Kidney (tissue), 14 donors: ENCODE data around the gene ACER1. TPM values are rescaled to one million over a fixed set of nuclear protein-coding genes. Genes with fewer than 3 reads are reported as not detected.

Source experiments
- DNase-seq, 5 donors: peaks; one replicate each; pipeline ENCODE4 v3.0.0-alpha.2; 2013 to 2020
- FAIRE-seq: peaks from 2 replicates; lab custom pipeline; 2012; peaks lifted over from hg19 to GRCh38; lab: Jason Lieb, UNC
- H3K27ac ChIP-seq, 2 donors: one replicate each; pipeline ENCODE4 v1.7.0; 2013; ENCODE audit warnings: low read depth in 2 of 2, low read length in 2 of 2, inconsistent platforms in 1 of 2
- H3K27me3 ChIP-seq: one replicate; pipeline ENCODE4 v1.7.1; 2013; ENCODE audit warnings: low read length, inconsistent platforms; ENCODE audit not compliant: control insufficient read depth, insufficient read depth
- H3K36me3 ChIP-seq, 3 donors: one replicate each; pipeline versions ENCODE4 v1.7.0 to v1.7.1; 2013; ENCODE audit warnings: low read length in 3 of 3, control low read depth in 1 of 3, inconsistent platforms in 1 of 3; ENCODE audit not compliant: insufficient read depth in 3 of 3, control insufficient read depth in 2 of 3
- H3K4me1 ChIP-seq, 3 donors: one replicate each; pipeline versions ENCODE4 v1.7.0 to v1.7.1; 2013; ENCODE audit warnings: low read length in 3 of 3, inconsistent platforms in 1 of 3, low read depth in 1 of 3; ENCODE audit not compliant: control insufficient read depth in 2 of 3, insufficient read depth in 2 of 3
- H3K4me3 ChIP-seq, 3 donors: one replicate each; pipeline versions ENCODE4 v1.7.0 to v1.8.1; 2013; ENCODE audit warnings: low read length in 3 of 3, control low read depth in 1 of 3, inconsistent platforms in 1 of 3
- H3K9ac ChIP-seq, 3 donors: one replicate each; pipeline versions ENCODE4 v1.7.0 to v1.7.1; 2013; ENCODE audit warnings: low read length in 3 of 3, control low read depth in 1 of 3, inconsistent platforms in 1 of 3
- H3K9me3 ChIP-seq, 3 donors: one replicate each; pipeline versions ENCODE4 v1.7.0 to v1.7.1; 2013; ENCODE audit warnings: low read length in 3 of 3, control low read depth in 1 of 3, inconsistent platforms in 1 of 3; ENCODE audit not compliant: control insufficient read depth in 2 of 3, insufficient read depth in 1 of 3
- CTCF ChIP-seq: IDR thresholded peaks from 3 replicates; pipeline ENCODE4 v1.5.1; 2012; ENCODE audit warnings: mild to moderate bottlenecking, moderate library complexity, borderline replicate concordance; ENCODE audit not compliant: insufficient read depth; ENCODE audit errors: extremely low read depth
- intact Hi-C: fragments of 100-400 bp; cut with DNase I; formaldehyde crosslinking; loops from one replicate; pipeline ENCODE4 v1.11.1; 2022
- polyA plus RNA-seq: library from polyadenylated mRNA; stranded (reverse); fragments of 350-450 nt; fragmentation: Illumina TruSeq; extraction: RNeasy Lipid Tissue Mini Kit (QIAGEN cat#74804); gene quantifications from one replicate; pipeline ENCODE4 v1.2.3, GENCODE V29; 2014; ENCODE audit warnings: low read depth, low replicate concordance; ENCODE audit not compliant: insufficient read depth
- total RNA-seq: library from RNA; stranded (reverse); fragmentation: NEBNext Ultra II Directional; extraction: Animal tissue kit (Norgen Biotek cat#: 25700); gene quantifications from one replicate; pipeline ENCODE4 v1.2.1, GENCODE V29; 2021
- donor health status: control.
- donor health status: control.
- donor health status: control.
- donor health status: control.
- donor health status: control.
- donor health status: DM: yes; HTN: yes; CAD: no.
- donor health status: Normal renal cell carcinoma (clear cell type).

Gene ACER1
- total and polyA plus RNA-seq, 2 donors from 2014 or later: not detected

- TF ChIP-seq CTCF: no peak
- DNase-seq (no peak), FAIRE-seq (no peak)
- H3K4me1 ChIP-seq: peaks cover 0 to 2% (median 0%) of the 10 kb centered on the region in 3 donors
- H3K9me3 ChIP-seq: no peaks in the 10 kb centered on the region
- H3K4me3 ChIP-seq: no peak overlapping the region
- no peak overlapping the region for H3K27ac ChIP-seq
- H3K36me3 ChIP-seq: peaks cover 10 to 33% (median 13%) of the 10 kb centered on the region in 3 donors
- no peak overlapping the region for H3K9ac ChIP-seq
- H3K27me3 ChIP-seq: no peaks in the 10 kb centered on the region
- intact Hi-C loops: no loop called here
Measured at GRCh38 chr19:6379744-6380143, 46.3 kb upstream of the ACER1 start.

GRCh38 chr19:6378486-6378885 is 45.1 kb upstream of the ACER1 start:
- Histone ChIP-seq H3K9me3 (no peaks in the 10 kb centered on the region), H3K27ac (no peak overlapping the region), H3K36me3 (peaks cover 10 to 30% (median 12%) of the 10 kb centered on the region in 3 donors), H3K4me3 (no peak overlapping the region), H3K4me1 (peaks cover 0 to 6% (median 0%) of the 10 kb centered on the region in 3 donors), H3K9ac (no peak overlapping the region), H3K27me3 (no peaks in the 10 kb centered on the region)
- DNase-seq: no peak
- no peak for TF ChIP-seq CTCF
- FAIRE-seq: no peak
- intact Hi-C loops: no loop called here

- no peak overlapping the region for H3K9ac ChIP-seq
Measured at GRCh38 chr19:6378041-6378440, 44.6 kb upstream of the ACER1 start.

More at GRCh38 chr19:6378041-6378440, 44.6 kb upstream of the ACER1 start:
- no peak for TF ChIP-seq CTCF
- Histone ChIP-seq H3K4me1 (peaks cover 0 to 6% (median 0%) of the 10 kb centered on the region in 3 donors), H3K36me3 (peaks cover 10 to 25% (median 12%) of the 10 kb centered on the region in 3 donors), H3K27ac (no peak overlapping the region), H3K9me3 (no peaks in the 10 kb centered on the region), H3K4me3 (no peak overlapping the region), H3K27me3 (no peaks in the 10 kb centered on the region)
- FAIRE-seq: no peak
- DNase-seq: peak; percentile 67 to 92 (median 82)
- intact Hi-C loops: no loop called here
